GM13977 (cell line): ENCODE measurements around the gene ILF3.

ENCODE experiments used
- DNase-seq: peaks from one replicate; pipeline ENCODE4 v3.0.0; 2012; ENCODE audit warnings: low spot score
- in situ Hi-C: fragments of 300-500 bp; cut with MboI; formaldehyde crosslinking; loops from one replicate; pipeline ENCODE4 v1.12.0; 2022; ENCODE audit warnings: low sequenced_read_pairs, low pct_unique_long_range_greater_than_20kb, mixed read lengths, inconsistent platforms; ENCODE audit not compliant: unreplicated experiment
- TF ChIP-seq, protein P1 (sequence below): IDR thresholded peaks from 2 replicates; pipeline ENCODE4 v1.5.1; 2012; ENCODE audit warnings: mild to moderate bottlenecking, control low read depth; ENCODE audit not compliant: insufficient read depth; ENCODE audit errors: extremely low read depth, missing control alignments

ILF3 gene

DNA sequence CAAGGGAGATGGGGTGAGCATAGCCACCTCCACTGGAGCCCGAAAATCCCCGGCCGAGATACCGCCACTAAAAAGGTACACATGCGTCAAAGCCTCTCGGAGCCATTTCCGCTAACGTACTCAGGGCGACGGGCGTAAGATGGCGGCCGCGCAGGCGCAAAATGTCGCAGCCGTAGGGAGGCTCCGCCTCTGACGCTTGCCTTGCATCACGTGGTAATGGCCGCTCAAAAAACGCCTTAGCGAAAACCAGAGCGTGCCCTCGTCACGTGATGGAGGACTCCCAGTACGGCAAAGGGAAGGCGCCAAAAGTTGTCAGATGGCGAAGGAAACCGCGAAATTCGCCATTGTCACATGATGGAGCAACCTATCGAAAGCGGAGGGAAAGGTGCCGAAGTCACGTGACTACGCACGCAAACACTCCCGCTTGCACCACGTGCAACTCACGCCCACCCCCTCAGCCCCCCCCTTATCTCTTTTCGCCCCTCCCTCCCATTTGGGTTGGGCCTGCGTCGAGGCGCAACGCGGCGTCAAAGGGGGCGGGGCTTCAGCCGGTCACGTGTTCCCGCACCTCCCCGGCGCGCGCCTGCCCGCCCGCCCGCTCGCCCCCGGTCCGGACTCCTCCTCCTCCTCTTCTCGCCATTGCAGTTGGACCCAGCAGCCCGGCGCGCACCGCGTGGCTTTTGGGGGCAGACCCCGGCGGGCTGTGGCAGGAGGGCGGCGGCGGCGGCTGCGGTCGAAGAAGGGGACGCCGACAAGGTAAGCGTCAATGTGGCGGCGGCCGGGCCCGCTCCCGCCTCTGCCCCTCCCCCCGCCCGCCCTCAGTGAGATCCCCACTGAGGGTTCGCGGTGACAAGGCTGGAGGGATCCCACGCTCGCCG is at the start of gene ILF3:
ILF3 (plus strand) TSS at position 615 of the 878 bp plus-strand sequence. CDS start 16,260 bp downstream, outside the sequence.
- in situ Hi-C loops = no loop called here
- peak; percentile 98 for DNase-seq
- TF ChIP-seq, protein P1, sequence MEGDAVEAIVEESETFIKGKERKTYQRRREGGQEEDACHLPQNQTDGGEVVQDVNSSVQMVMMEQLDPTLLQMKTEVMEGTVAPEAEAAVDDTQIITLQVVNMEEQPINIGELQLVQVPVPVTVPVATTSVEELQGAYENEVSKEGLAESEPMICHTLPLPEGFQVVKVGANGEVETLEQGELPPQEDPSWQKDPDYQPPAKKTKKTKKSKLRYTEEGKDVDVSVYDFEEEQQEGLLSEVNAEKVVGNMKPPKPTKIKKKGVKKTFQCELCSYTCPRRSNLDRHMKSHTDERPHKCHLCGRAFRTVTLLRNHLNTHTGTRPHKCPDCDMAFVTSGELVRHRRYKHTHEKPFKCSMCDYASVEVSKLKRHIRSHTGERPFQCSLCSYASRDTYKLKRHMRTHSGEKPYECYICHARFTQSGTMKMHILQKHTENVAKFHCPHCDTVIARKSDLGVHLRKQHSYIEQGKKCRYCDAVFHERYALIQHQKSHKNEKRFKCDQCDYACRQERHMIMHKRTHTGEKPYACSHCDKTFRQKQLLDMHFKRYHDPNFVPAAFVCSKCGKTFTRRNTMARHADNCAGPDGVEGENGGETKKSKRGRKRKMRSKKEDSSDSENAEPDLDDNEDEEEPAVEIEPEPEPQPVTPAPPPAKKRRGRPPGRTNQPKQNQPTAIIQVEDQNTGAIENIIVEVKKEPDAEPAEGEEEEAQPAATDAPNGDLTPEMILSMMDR = no peak

DNA sequence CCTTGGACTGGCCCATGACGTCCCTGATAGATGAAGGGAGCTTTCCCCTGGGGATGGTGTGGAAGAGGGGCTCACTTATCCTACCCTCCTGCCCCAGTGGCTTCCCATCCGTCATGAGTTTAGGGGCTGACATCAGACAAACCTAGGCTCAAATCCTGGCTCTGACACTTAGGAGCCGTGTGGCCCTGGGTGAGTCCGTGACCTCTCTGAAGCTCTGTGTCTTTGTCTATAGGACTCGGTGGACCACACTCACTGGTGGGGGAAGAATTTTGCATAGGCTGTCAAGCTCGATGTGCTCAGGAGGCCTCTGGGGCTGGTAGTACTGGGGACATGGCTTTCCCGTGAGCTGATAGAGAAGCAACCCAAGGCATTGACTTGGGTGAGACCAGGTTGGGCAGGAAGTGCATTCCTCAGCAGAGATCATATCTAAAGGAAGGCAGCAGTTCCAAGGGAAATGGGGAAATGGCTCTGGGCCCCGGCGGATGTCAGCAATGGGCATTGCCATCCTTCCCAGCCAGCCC is 49.6 kb upstream of the ILF3 start:
- peak; percentile 68 for DNase-seq
- in situ Hi-C loops = no loop called here
- TF ChIP-seq, protein P1 = no peak

DNA sequence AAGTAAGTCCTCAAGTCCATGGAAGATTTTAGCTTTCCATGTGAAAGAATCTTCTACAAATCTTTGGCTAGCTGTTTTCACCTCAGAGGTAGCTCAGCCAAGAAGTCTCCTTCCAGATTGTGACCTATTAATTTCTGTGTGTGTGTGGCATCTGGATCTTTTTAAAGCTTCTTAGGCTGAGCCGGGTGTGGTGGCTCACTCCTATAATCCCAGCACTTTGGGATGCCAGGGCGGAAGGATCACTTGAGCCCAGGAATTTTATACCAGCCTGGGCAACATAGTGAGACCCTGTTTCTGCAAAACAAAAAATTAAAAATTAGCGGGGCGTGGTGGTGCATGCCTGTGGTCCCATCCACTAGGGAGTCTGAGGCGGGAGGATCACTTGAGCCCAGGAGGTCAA is 42.2 kb upstream of the ILF3 start:
- DNase-seq = no peak
- in situ Hi-C loops = no loop called here
- TF ChIP-seq, protein P1 = no peak

DNA sequence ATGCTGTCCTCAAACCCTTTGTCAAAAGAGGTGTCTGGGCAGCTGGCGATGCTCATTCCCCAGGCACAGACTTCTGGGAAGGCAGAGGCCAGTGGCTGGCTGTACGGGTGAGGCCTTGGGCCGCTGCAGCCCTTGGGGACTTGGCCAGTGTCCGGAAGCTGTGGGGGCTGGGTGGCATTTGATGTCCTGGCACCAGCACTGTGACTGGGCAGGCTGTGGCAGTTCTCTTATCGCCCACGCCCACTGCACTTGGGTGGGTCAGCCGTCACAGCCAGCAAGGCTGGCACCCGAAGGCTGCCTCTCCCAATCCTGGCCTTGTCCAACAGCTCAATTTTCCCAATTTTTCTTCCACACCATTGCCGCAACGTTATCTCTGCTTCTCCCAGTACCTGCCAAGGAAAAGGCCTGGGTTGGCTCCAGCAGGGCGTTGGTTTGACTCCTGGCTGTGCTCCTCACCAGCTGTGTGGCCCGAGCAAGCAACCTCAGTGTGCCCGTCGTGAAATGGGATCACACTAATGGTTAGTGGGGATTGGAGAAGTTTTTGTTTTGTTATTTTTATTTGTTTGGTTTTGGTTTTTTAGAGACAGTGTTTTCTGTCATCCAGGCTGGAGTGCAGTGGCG is 41.5 kb upstream of the ILF3 start:
- in situ Hi-C loops = no loop called here
- TF ChIP-seq, protein P1 = no peak
- DNase-seq = no peak

DNA sequence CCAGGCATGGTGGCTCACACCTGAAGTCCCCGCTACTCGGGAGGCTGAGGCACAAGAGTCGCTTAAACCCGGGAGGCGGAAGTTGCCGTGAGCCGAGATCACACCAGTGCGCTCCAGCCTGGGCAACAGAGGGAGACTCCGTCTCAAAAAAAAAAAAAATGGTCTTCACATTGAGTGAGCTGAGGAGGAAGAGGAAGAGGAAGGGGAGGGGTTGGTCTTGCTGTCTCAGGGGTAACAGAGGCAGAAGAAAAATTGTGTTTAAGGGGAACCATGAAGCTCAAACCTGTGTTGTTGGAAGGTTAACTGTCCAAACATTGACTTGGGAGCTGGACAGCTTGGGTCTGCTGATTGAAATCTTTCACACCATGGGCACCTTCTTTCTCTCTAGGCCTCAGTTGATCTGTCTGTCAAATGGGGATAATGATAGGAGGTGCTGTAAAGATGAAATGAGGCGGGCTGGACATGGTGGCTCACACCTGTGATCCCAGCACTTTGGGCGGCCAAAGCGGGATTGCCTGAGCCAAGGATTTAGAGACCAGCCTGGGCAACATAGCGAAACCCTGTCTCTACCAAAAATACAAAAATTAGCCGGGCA is 38.6 kb upstream of the ILF3 start:
- no peak for DNase-seq
- TF ChIP-seq, protein P1 = no peak
- in situ Hi-C loops = no loop called here

DNA sequence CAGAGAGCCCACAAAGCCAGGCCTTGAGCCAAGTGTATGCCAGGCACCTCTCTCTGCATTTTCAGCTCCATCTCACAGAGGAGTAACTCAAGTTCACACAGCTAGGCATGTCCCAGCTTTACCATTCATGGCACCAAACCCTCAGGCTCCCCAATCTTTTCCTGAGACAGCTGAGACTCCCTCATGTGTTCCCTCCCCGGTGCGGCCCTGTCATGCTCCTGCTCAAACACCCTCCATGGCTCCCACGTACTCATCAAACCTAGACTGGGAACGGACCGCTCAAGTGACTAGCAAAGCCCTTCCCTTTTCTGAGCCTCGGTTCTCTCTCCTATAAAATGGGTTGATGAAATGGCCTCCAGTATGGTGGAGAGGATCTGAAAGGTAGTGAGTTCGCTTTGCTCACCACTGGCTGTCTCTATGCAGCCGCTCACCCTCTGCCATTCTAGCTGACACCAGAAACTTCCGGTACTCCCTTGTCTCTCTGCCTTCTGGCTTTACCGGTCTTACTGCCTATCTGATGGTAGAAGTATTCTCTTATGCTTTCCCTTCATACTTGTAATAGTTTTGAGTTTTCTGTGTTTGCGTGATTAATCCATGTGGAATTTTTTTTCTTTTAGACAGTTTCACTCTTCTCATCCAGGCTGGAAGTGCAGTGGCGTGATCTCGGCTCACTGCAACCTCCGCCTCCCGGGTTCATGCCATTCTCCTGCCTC is 36.6 kb upstream of the ILF3 start:
- DNase-seq = no peak
- TF ChIP-seq, protein P1 = no peak
- in situ Hi-C loops = no loop called here
